HG02885 (cell line): Measurements from ENCODE around the gene BRF1.
"Not testable (repeated sequence)": the region's sequence is repeated elsewhere in the genome, so short reads cannot be mapped to it uniquely, and the experiment has no call there.

Source experiments
- ATAC-seq: cut with Tn5 transposase; IDR thresholded peaks from one replicate; pipeline ENCODE4 v1.9.1; 2021; ENCODE audit warnings: mild to moderate bottlenecking; ENCODE audit not compliant: unreplicated experiment, poor library complexity

The BRF1 gene

GRCh38 chr14:105333613-105334364 lies 33.0 kb upstream of the BRF1 start:
- no peak for ATAC-seq

GRCh38 chr14:105333020-105333490 lies 32.3 kb upstream of the BRF1 start:
- ATAC-seq = no peak

GRCh38 chr14:105332350-105332874 lies 31.6 kb upstream of the BRF1 start:
- no peak for ATAC-seq

- ATAC-seq = no peak
Observed at GRCh38 chr14:105331575-105332349, 31.0 kb upstream of the BRF1 start.

DNA sequence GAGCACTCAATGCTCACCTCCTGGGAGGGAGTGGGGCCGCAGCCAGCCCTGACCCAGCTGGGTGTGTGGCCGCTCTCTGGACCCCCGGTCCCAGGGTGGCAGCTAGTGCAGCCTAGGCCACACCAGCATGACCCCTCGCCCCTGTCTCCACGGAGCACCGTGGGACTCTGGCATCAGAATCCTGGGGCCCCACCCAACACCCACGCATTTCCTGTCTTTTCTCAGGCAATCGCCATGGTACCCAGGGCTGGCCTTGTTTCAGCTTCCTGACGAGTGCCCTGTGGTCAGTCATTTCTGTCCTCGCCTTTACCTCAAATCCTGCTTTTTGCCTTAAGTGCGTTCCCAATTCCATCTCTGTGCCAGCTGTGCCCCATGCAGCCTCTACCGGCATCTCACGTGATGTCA lies 29.7 kb upstream of the BRF1 start:
- no peak for ATAC-seq

GRCh38 chr14:105329411-105330150 lies 28.8 kb upstream of the BRF1 start:
- ATAC-seq = no peak

DNA sequence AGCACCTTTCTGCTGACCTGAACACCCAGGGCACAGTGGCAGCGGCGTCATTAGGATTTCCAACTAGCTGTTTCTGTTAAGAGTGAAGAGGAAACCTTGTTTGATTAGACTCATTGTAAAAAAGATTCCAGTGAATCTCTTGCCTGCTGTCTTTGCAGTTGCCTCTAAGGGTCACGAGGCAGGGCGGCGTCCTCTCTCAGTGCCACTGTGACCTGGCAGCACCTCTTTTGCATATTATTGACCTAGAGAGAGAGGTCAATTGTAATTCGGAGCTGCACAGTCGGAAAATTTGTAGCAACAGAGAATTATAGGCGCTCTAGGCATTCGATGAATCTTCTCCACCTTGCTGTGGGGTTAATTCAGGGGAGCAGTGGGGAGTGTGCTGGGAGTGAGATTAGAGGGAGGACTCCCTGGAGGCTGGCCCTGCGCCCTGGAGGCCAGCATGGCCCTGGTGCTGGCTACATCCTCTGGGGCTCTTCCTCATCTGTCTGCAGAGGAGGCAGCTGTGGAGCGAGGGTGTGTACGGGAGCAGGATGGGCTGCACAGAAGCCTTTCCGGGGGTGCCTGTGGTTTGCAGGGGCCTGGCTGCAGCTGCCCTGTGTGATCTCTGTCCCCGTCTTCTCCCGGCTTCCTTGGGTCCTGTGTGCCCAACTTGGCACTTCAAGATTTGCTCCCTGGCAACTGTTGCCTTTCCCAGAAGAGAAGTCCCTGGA lies 28.0 kb upstream of the BRF1 start:
- no peak for ATAC-seq

GRCh38 chr14:105328070-105328677 lies 27.4 kb upstream of the BRF1 start:
- ATAC-seq = no peak

GRCh38 chr14:105327695-105328045 lies 26.9 kb upstream of the BRF1 start:
- not testable (repeated sequence) for ATAC-seq

- ATAC-seq = no peak
Observed at GRCh38 chr14:105326891-105327694, 26.3 kb upstream of the BRF1 start.

DNA sequence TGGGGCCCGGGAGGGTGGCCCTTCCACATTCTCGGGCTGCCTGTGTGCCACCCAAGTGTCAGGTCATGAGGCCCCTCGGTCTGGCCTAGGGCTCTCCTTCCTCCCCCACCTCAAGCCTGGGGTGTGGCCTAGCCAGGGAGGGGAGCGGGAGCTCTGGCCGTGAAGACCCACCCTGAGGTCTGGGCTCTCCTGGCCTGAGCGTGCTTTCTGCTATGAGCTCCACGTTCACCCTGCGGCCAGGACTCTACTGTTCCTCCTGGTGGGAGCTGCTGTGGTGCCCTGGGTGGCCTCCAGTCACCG lies 25.7 kb upstream of the BRF1 start:
- ATAC-seq = no peak

GRCh38 chr14:105325716-105326567 lies 25.1 kb upstream of the BRF1 start:
- no peak for ATAC-seq

DNA sequence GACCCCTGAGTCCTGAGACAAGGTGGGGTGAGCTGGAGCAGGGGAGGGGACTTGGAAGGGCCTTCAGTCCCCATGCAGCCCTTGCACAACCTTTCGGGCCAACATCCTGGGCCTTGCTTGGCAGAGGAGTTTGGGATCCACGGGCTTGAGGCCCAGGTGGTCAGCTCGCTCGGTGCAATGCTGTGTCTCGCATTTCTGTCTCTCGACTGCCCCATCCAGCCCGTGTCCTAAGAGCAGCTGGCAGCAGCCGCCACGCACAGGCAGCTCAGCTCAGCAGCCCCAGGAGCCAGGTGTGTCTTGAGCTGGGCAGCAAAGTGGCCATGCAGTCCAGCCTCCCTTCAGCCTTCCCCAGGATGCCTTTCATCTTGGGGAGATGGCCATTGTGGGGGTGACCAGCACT lies 24.5 kb upstream of the BRF1 start:
- ATAC-seq = no peak

DNA sequence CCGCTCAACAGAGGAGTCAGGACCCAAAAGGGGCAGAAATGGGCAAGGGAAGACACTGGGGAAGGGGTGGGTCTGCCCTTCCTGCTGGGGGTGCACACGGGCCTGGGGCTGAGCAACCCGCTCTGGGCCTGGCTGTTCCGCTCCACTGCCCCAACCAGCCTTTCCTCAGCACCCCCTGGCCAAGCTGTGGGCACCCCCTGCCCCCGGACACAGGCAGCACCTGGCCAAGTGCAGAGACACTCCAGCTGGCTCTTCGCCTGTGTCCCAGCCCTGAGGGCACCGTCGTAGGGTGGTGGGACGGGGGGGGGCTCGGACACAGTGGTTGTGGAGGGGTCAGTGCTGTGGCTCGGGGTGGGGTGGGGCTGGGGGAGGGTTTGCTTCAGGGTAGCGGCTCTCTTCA lies 24.1 kb upstream of the BRF1 start:
- no peak for ATAC-seq

GRCh38 chr14:105324080-105324778 lies 23.4 kb upstream of the BRF1 start:
- ATAC-seq = no peak

DNA sequence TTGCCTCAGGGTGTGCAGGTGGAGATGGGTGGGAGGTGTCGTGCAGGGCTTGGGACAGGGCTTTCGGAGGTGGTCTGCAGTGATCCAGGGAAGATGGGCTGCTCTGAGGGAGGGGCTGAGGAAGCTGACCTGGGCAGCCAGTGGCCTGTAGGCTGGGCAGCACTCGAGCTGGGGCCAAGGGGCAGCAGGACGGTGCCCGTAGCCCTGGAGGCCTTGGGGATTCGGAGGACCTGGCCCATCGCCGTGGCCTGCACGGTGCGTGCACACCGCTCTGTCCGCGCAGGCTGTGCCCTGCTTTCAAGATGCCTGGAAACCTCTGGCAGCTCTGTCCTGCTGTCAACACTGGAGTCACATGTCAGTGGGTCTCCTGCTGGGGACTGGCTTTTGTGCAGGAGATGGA lies 22.9 kb upstream of the BRF1 start:
- no peak for ATAC-seq

DNA sequence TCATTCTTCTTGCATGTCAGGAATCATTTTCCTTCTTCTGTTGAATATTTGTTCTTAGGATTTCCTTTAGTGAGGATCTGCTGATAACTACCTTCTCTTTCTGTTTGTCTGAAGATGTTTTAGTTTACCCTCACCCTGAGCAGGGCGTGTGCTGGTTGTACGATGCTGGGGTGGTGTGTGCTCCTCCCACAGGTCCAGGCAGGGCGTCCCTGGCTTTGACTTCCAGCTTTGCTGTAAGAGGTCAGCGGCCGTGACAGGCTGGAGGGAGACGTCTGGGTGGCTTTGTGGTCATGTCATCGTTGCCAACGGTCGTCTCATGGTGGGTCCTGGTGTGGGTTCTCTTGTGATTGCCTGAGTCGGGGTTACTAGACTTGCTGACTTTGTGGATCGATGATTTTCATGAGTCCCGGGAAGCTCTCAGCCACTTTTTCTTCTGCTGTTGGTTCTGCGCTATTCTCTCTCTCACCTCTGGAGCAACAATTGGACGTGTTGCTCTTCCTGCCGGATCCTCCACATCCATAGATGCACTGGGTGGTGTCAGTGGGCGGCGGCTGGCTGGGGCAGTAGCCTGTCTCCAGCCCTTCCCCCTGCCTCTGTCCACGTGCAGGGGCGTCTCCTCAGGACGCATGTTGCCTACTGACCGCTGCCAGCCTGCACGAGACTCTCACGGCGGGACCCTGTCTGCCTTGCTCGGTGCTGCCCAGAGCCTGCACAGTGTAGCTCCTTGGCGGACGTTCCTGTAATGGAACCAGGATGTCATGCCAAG lies 22.2 kb upstream of the BRF1 start:
- ATAC-seq = no peak
